ENCODE measurements around the gene ORM2. TPM values are rescaled to one million over a fixed set of nuclear protein-coding genes. Genes with fewer than 3 reads are reported as not detected.
A peak's percentile ranks its signal among the peaks of the same experiment; 100 is the strongest.

The ORM2 gene
- total RNA-seq, 2 donors from 2014 or later = not detected

DNA sequence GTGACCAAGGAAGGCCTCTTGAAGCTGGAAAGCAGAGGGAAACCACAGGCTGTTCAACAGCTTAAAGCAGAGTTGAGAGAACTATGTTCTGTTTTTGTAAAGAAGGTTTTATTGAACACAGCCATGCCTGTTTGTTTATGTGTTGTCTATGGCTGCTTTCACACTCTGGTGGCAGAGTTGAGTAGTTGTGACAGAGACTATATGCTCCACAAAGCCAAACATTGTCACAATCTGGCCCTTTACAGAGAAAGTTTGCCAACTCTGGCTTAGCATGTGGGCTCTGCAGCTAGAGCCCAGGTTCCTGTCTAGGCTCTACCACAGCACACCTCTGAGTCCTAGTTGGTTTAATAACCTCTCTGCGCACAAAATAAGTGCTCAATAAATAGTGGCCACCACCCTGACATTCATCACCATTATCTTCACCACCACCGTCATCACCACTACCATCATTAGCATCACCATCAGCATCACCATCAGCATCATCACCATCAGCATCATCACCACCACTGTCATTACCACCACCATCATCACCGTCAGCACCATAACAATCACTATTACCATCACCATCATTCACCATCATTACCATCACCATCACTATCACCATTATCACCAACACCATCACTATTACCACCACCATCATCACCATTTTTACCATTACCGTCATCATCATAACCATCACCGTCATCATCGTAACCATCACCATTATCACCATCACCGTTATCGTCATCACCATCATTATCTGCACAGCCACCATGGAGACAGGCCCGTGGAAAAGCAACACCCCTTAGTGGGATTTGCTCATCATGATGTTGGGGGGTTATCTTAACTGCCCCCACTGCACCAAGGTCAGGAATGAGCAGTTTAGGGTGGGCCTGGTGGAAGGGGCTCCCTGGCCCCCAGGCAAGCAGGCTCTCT is 39.8 kb downstream of the ORM2 start:
- Mint-ChIP-seq H3K4me3 (peak overlapping the region; percentile 13), H3K4me1 (peaks cover 53% of the 10 kb centered on the region), H3K36me3 (ENCODE audit: low read depth) (peaks cover 100% of the 10 kb centered on the region), H3K27ac (peak overlapping the region; percentile 15), H3K27me3 (no peaks in the 10 kb centered on the region), H3K9me3 (no peaks in the 10 kb centered on the region)
- ATAC-seq (replicated peaks) = no peak

DNA sequence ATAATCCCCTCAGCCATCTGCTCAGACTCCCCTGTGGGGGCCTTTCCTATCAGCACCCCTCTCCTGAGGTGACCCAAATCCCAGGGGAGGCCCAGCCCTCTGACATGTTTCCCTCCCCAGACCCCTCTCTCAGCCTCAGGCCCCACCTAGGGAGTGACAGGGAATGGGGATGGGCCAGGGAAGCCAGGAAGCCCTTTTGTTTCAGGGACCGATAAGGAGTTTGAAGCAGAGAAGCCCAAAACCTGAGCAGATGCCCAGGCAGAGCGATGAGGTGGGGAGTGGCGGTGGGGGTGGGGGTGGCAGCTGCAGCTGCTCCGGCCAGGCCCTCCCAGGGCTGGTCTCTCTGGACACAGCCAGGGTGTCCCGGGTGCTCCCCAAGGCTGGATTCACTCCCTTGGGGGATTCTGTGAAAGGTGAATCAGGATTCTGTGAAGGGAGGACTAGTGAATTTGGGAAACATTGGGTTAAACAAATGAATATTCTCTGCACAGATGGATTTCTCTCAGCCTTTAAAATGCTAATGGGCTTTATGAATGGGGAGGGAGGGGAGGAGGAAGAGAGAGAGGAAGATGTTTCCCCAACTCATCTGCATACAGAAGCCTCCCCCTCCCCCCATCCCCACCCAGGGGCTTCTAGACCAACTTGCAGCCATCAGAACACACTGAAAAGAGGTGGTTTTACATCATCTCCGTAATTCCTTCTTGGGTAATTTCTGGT is 40.7 kb downstream of the ORM2 start:
- Mint-ChIP-seq H3K27me3 (no peaks in the 10 kb centered on the region), H3K4me1 (peaks cover 57% of the 10 kb centered on the region), H3K9me3 (no peaks in the 10 kb centered on the region), H3K36me3 (ENCODE audit: low read depth) (peaks cover 100% of the 10 kb centered on the region), H3K4me3 (peak overlapping the region; percentile 58), H3K27ac (peak overlapping the region; percentile 69)
- no peak for ATAC-seq (replicated peaks)

DNA sequence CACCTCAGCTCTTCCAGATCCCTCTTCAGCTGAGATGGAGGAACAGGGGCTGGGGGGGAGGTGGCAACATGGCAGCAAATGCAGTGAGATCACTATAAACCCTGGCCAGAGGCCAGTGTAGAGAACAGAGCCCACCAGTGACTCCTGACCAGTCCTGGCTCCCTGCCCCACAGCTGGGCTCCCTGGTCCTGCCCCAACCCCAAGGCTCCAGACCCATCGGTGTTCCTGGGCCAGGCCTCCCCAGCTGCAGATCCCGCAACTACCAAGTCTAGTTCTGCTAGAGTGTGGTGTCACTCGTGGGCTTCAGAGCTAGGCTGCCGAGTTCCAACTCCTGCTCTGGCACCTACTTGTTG is 41.3 kb downstream of the ORM2 start:
- Mint-ChIP-seq H3K27ac (peak overlapping the region; percentile 69), H3K4me3 (peak overlapping the region; percentile 58), H3K27me3 (no peaks in the 10 kb centered on the region), H3K9me3 (no peaks in the 10 kb centered on the region), H3K36me3 (ENCODE audit: low read depth) (peaks cover 100% of the 10 kb centered on the region), H3K4me1 (peaks cover 61% of the 10 kb centered on the region)
- ATAC-seq (replicated peaks) = no peak

DNA sequence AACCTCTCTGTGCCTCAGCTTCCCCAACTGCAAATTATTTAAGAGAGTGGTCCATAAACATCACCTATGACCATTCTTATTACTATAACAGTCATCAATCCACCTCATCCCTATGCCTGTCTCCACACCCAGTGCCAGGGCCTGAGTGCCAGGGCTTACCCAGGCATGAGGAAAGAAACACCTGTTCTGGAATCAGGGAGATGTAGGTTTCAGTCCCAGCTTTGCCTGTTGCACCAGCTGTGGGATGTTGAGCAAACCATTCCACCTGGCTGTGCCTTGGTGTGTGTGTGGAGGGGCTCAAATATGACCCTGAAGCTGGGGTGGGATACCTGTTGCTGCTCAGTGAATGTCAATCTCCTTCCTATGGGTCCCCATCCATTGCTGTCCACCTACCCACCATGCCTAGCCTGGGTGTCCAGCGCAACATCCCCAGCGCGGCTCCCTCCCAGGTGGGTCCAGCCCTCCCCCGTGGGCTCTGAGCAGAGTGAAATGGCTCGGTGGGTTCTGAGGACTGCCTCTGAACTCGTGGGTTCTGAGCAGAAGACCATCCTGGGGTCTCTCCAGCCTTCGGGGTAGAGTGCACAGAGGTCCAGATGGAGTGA is 41.8 kb downstream of the ORM2 start:
- no peak for ATAC-seq (replicated peaks)
- Mint-ChIP-seq H3K9me3 (no peaks in the 10 kb centered on the region), H3K27me3 (no peaks in the 10 kb centered on the region), H3K27ac (peak overlapping the region; percentile 69), H3K4me1 (peaks cover 56% of the 10 kb centered on the region), H3K4me3 (peak overlapping the region; percentile 58), H3K36me3 (ENCODE audit: low read depth) (peaks cover 98% of the 10 kb centered on the region)

DNA sequence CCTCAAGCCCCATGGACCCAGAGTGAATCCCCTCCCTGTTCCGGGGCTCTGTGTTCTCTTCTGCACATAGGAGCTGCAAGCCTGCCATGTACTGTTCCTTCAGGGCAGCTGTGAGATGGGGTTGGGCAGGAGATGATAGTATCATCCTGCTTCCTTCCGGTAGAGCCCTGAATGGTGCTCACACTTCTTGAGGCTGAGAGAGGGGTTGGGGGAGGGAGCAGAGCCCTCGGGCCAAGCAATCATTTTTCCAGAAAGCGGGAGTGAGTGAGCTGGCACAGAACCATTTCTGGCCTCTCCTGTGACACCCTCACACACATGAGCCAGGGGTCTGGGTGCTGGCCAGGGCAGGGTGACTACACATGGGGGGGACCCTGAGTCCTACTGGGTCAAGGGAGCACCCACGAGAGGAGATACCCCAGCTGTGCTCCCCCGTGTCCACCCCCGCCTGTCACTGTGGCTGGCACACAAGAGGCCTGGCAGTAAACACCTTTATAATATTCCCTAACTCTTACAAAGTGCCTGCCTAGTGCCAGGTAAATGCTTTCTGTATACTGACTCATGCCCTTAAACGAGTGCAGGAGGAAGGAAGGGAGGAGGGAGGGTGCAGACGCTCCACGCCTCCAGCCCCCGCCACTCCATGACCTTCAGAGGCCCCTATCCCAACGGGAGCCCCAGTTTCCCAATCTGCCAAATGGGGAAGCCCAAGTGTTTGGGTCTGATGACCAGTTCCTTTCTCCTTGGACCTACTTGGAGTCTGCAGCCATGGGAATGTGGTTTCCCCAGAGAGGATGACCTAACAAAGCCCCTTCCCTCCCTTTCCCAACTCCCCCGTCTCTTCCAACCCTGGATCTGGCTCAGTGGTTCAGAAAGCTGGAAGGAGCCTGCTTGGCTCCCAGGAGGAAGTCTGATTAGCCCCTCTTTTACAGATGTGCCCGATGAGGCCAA is 42.6 kb downstream of the ORM2 start:
- peak overlapping the region; percentile 69 for H3K27ac Mint-ChIP-seq
- ATAC-seq (replicated peaks) = peak; percentile 61
- no peaks in the 10 kb centered on the region for H3K9me3 Mint-ChIP-seq
- no peaks in the 10 kb centered on the region for H3K27me3 Mint-ChIP-seq
- H3K4me1 Mint-ChIP-seq = peaks cover 48% of the 10 kb centered on the region
- H3K36me3 Mint-ChIP-seq (ENCODE audit: low read depth) = peaks cover 98% of the 10 kb centered on the region
- peak overlapping the region; percentile 58 for H3K4me3 Mint-ChIP-seq

DNA sequence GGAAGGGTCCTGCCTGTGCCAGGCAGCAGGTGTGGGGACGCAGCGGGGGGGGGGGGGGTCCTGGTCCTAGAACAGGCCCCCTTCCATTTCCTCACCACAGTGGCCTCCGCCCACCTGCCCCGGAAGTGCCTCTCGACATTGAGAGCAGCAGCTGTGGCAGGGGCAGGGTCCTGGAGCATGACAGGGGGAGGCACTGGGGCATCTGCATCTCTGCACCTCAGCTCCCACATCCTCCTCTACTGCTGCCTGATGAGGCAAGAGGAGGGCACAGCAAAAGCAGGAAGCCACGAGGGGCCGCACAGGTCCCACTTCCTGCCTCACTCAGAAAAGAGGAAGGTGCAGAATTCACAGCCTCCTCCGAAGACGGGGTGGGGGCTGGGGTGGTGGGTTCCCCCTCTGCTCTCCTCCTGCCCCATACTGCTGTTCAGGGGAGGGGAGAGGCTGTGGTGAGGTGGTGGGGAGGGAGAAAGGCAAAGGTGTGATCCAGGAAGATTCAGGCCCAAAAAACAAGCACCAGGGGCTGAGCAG is 43.3 kb downstream of the ORM2 start:
- no peaks in the 10 kb centered on the region for H3K9me3 Mint-ChIP-seq
- H3K27me3 Mint-ChIP-seq = no peaks in the 10 kb centered on the region
- H3K27ac Mint-ChIP-seq = peak overlapping the region; percentile 69
- H3K4me3 Mint-ChIP-seq = peak overlapping the region; percentile 58
- peak; percentile 84 for ATAC-seq (replicated peaks)
- peaks cover 98% of the 10 kb centered on the region for H3K36me3 Mint-ChIP-seq (ENCODE audit: low read depth)
- H3K4me1 Mint-ChIP-seq = peaks cover 49% of the 10 kb centered on the region

DNA sequence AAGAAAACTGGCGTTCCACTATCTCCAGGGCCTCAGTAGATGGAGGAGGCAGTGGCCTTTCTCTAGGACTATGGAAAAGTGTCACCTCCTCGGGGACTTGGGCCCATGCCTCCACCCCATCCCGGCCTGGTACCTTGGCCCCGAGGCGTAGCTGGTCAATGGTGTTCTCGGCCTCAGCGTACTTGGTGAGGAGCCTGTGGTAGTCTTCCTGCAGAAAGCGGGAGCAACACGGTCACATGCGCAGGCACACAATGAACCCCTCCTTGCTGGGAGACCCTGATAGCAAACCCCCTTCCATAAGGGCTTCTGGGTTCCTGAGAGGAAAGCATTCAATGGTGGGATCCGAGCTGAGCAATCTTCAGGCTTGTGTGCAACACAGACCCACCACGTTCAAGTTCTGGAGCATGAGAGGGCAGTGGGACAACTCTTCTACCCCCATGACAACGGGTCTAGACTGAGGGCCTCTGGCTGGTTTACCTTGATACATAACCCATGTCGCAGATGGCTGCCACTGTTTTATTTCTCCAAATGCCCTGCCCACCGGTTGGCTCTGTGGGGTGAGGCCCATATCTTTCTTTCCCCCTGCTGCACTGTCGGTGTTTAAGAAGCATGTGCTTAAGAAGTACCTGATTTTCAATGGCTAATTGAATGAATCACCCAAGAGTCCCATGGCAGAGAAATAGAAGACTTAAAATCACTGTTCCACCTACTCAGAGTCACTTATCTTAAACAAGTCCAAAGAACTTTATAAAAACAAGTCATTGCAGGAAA is 44.5 kb downstream of the ORM2 start:
- ATAC-seq (replicated peaks) = peak; percentile 38
- Mint-ChIP-seq H3K4me1 (peaks cover 59% of the 10 kb centered on the region), H3K9me3 (no peaks in the 10 kb centered on the region), H3K27ac (peak overlapping the region; percentile 69), H3K4me3 (peak overlapping the region; percentile 58), H3K36me3 (ENCODE audit: low read depth) (peaks cover 98% of the 10 kb centered on the region), H3K27me3 (no peaks in the 10 kb centered on the region)

DNA sequence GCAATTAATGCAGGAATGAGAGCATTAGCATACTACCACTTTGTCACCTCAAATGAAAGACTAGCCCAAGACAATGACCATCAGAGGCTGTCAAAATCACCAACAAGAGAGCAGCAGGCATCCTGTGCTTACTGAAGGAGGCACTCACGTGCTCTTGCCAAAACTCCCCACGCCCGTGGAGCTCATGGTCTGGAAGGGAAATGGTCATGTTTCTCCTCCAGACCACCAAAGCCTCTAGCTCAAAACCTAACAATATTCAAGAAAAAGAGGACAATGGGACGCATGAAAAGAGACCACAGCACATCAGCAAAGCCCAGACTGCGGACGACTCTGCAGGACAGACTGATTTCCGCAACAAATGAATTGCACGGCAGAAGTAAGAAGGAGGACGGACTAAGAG is 45.3 kb downstream of the ORM2 start:
- ATAC-seq (replicated peaks) = no peak
- H3K4me3 Mint-ChIP-seq = peak overlapping the region; percentile 58
- H3K36me3 Mint-ChIP-seq (ENCODE audit: low read depth) = peaks cover 98% of the 10 kb centered on the region
- H3K9me3 Mint-ChIP-seq = no peaks in the 10 kb centered on the region
- peak overlapping the region; percentile 69 for H3K27ac Mint-ChIP-seq
- peaks cover 53% of the 10 kb centered on the region for H3K4me1 Mint-ChIP-seq
- no peaks in the 10 kb centered on the region for H3K27me3 Mint-ChIP-seq

DNA sequence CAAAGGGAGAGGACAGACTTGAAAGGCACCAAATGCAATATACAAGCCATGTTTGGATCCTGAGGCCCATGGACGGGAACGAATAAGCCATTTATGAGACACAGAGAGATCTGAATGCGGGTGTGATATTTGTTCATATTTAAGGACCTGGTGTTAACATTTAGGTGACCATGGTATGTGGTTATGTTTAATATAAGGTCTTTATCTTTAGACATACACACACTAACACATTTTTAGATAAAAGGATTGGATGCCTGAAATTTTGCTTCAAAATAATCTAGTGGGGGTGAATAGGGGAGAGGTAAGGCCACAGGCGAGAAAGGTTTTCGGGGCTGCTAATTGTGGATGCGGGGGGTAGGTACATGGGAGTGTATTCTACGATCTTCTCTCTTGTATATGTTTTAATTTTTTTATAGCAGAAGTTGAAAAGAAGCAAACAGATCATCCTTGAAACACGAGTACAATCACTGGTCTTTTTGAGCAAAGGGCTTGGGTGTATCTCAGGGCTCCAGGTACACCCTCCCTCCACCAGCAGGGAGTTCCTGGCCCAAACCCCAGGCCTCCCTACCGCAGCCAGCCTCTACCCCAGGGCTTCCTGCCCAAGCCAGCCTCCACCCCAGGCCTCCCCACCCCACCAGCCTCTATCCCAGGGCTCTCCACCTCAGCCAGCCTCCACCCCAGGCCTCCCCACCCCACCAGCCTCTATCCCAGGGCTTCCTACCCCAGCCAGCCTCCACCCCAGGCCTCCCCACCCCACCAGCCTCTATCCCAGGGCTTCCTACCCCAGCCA is 45.9 kb downstream of the ORM2 start:
- ATAC-seq (replicated peaks) = no peak
- Mint-ChIP-seq H3K4me3 (peak overlapping the region; percentile 58), H3K27ac (peak overlapping the region; percentile 69), H3K27me3 (no peaks in the 10 kb centered on the region), H3K36me3 (ENCODE audit: low read depth) (peaks cover 98% of the 10 kb centered on the region), H3K9me3 (no peaks in the 10 kb centered on the region), H3K4me1 (peaks cover 56% of the 10 kb centered on the region)

DNA sequence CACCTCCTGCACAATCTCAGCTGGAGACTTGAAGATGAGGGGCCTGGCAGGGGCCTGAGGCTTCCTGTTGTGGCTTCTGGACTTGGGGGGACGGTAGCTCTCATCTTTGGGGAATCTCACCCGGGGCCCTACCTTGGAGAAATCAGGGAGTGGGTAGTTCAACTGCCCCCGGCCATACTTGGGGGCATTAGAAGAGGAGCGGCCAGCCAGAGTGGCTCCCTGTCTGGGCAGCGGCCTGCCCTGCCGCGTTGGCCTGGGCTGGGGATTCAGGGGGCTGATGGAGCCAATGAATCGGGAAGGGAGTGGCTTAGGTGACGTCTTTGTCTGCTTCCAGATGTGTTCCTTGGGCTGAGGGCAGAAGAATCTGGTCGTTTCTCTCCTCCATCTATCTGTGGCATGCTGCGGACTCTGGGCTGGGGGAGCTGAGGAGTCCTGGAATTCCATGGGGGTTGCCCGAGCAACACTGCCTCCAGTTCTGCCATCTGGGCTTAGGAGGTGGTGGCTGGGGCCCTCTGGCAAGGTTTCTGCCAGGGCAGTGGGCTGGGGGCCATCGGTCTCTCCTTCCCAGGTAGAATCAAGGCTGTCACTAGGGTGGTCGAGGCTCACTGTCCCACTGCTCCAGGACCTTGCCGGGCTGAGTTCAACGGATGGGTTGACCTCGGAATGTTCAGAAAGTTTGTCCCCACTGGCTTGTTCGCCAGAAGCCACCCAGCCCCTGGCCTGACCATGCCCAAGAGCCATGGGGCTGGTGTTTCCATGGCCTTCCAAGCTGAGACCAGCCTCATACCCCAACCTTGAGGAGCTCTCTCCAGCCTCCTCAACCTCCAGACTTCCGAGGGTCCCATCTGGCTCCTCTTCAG is 47.1 kb downstream of the ORM2 start:
- no peak for ATAC-seq (replicated peaks)
- peaks cover 98% of the 10 kb centered on the region for H3K36me3 Mint-ChIP-seq (ENCODE audit: low read depth)
- peaks cover 55% of the 10 kb centered on the region for H3K4me1 Mint-ChIP-seq
- H3K27ac Mint-ChIP-seq = peak overlapping the region; percentile 66
- no peaks in the 10 kb centered on the region for H3K9me3 Mint-ChIP-seq
- H3K4me3 Mint-ChIP-seq = peak overlapping the region; percentile 34
- no peaks in the 10 kb centered on the region for H3K27me3 Mint-ChIP-seq

DNA sequence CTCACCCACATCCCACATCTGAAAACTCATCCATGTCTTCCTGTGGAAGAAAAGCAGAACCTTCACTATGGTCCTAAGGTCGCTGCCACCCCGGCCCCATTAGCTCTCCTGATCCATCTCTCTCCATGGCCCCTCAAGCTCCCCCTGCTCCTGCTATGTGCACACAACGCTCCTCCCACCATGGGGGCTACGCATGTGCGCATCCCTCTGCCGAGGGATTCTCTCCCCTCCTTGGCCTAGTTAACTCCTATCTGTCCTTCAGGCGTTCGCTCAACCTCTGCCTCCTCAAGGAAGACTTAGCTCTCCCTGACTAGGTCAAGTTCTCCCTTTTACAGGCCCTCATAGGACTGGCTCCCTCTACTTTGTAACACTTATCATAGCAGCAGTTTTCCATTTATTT is 48.3 kb downstream of the ORM2 start:
- peak overlapping the region; percentile 6 for H3K4me3 Mint-ChIP-seq
- peak overlapping the region; percentile 80 for H3K27ac Mint-ChIP-seq
- H3K36me3 Mint-ChIP-seq (ENCODE audit: low read depth) = peaks cover 98% of the 10 kb centered on the region
- no peaks in the 10 kb centered on the region for H3K27me3 Mint-ChIP-seq
- no peak for ATAC-seq (replicated peaks)
- H3K9me3 Mint-ChIP-seq = no peaks in the 10 kb centered on the region
- H3K4me1 Mint-ChIP-seq = peaks cover 53% of the 10 kb centered on the region

DNA sequence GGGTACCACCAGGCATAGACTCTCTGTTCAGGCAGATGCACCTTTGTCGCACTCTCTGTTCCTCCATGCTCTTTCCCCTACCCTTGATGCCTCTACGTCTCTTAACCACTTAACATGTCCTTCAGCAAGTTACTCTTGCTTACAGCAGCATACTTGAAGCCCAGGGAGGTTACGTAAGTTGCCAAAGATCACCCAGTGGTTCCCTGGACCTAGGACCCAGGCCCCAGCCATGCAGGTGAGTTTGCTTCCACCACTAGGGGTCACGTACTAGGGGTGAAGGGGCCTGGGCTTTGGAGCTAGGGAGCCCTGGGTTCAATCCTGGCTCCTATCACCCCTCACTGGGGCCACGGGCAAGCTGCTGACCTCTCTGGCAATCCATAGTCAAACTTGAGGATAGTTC is 49.2 kb downstream of the ORM2 start:
- H3K4me1 Mint-ChIP-seq = peaks cover 53% of the 10 kb centered on the region
- no peaks in the 10 kb centered on the region for H3K27me3 Mint-ChIP-seq
- H3K4me3 Mint-ChIP-seq = peak overlapping the region; percentile 65
- ATAC-seq (replicated peaks) = no peak
- H3K9me3 Mint-ChIP-seq = no peaks in the 10 kb centered on the region
- peaks cover 98% of the 10 kb centered on the region for H3K36me3 Mint-ChIP-seq (ENCODE audit: low read depth)
- H3K27ac Mint-ChIP-seq = peak overlapping the region; percentile 80

All from activated T-helper 17 cell treated with anti-CD3 and anti-CD28 coated beads, Interleukin-2, amount 50 U/mL, for 72 hours (primary cell).